IMR-90 (cell line): ENCODE results near the gene CLPSL2. TPM values are rescaled to one million over a fixed set of nuclear protein-coding genes. Genes with fewer than 3 reads are reported as not detected.

Experiments
- ATAC-seq: fragments of 200-7000 bp; cut with Tn5 transposase; 2 replicates; pipeline ENCODE4 v1.9.1; 2020; ENCODE audit warnings: low read depth, mild to moderate bottlenecking, moderate library complexity
- BruUV-seq: library from RNA; stranded (reverse); fragments of 400-500 nt; replicated peaks from 2 replicates; lab custom pipeline; 2021; lab: Mats Ljungman, UMichigan
- CTCF ChIA-PET: fragments of 300-600 bp; formaldehyde crosslinking; extraction: SDS; loops from one replicate; lab custom pipeline; 2021; ENCODE audit warnings: antibody characterized with exemption; lab: Yijun Ruan, JAX
- POLR2A ChIA-PET: fragments of 300-600 bp; sonication (Branson Sonifier 250); formaldehyde crosslinking; loops from one replicate; lab custom pipeline; 2022; ENCODE audit warnings: antibody characterized with exemption; ENCODE audit not compliant: unreplicated experiment; lab: Charles Lee
- DNase-seq: peaks from one replicate; pipeline ENCODE4 v3.0.0; 2013
- H2AFZ ChIP-seq: replicated peaks from 2 replicates; pipeline ENCODE3; 2013; ENCODE audit warnings: low read length, mild to moderate bottlenecking; ENCODE audit not compliant: poor library complexity
- H2AK5ac ChIP-seq: 2 replicates; pipeline ENCODE4 v1.6.1; 2013; ENCODE audit warnings: low read depth, low read length, inconsistent platforms
- H2AK9ac ChIP-seq: replicated peaks from 2 replicates; pipeline ENCODE3; 2013; ENCODE audit warnings: mild to moderate bottlenecking, low read depth, low read length, moderate library complexity; ENCODE audit not compliant: poor library complexity
- H2BK120ac ChIP-seq: 2 replicates; pipeline ENCODE4 v1.6.1; 2013; ENCODE audit warnings: low read depth, low read length, inconsistent platforms
- H2BK15ac ChIP-seq: 3 replicates; pipeline ENCODE4 v1.6.1; 2013; ENCODE audit warnings: low read depth, low read length, inconsistent platforms
- H2BK20ac ChIP-seq: 2 replicates; pipeline ENCODE4 v1.6.1; 2013; ENCODE audit warnings: low read depth, mild to moderate bottlenecking, inconsistent platforms, low read length, moderate library complexity
- H2BK5ac ChIP-seq: 2 replicates; pipeline ENCODE4 v1.6.1; 2013; ENCODE audit warnings: mild to moderate bottlenecking, low read depth, low read length, inconsistent platforms; ENCODE audit not compliant: poor library complexity, severe bottlenecking
- H3K14ac ChIP-seq: replicated peaks from 2 replicates; pipeline ENCODE4 v1.6.1; 2013; ENCODE audit warnings: low read depth, low read length, inconsistent platforms
- H3K18ac ChIP-seq: 2 replicates; pipeline ENCODE4 v1.6.1; 2013; ENCODE audit warnings: low read depth, low read length, control low read depth
- H3K23ac ChIP-seq: 2 replicates; pipeline ENCODE4 v1.6.1; 2013; ENCODE audit warnings: low read depth, low read length, inconsistent platforms
- H3K27ac ChIP-seq: 2 replicates; pipeline ENCODE4 v1.5.1; 2013; ENCODE audit warnings: mild to moderate bottlenecking, control low read depth, low read length; ENCODE audit not compliant: insufficient read depth
- H3K27me3 ChIP-seq: 2 replicates; pipeline ENCODE4 v1.6.1; 2013; ENCODE audit warnings: low read length; ENCODE audit not compliant: control insufficient read depth, insufficient read depth
- H3K36me3 ChIP-seq: 2 replicates; pipeline ENCODE4 v1.6.1; 2013; ENCODE audit warnings: low read length, mixed read lengths; ENCODE audit not compliant: control insufficient read depth, insufficient read depth
- H3K4ac ChIP-seq: 2 replicates; pipeline ENCODE4 v1.6.1; 2013; ENCODE audit warnings: low read depth, low read length, inconsistent platforms
- H3K4me1 ChIP-seq: 2 replicates; pipeline ENCODE4 v1.6.1; 2013; ENCODE audit warnings: low read length, mixed read lengths; ENCODE audit not compliant: control insufficient read depth, insufficient read depth
- H3K4me2 ChIP-seq: 2 replicates; pipeline ENCODE4 v1.6.1; 2013; ENCODE audit warnings: low read depth, mild to moderate bottlenecking, control low read depth, low read length, moderate library complexity
- H3K4me3 ChIP-seq: 2 replicates; pipeline ENCODE4 v1.5.1; 2013; ENCODE audit warnings: low read depth, mild to moderate bottlenecking, control low read depth, low read length, moderate library complexity; ENCODE audit not compliant: insufficient read depth
- H3K56ac ChIP-seq: 2 replicates; pipeline ENCODE4 v1.6.1; 2013; ENCODE audit warnings: low read length, inconsistent platforms; ENCODE audit not compliant: insufficient read depth; ENCODE audit errors: extremely low read depth
- H3K79me1 ChIP-seq, 2 experiments: 2 replicates each; pipeline ENCODE4 v1.6.1; 2013; ENCODE audit warnings: low read length in 2 of 2, inconsistent platforms in 1 of 2, low read depth in 1 of 2
- H3K9ac ChIP-seq: 2 replicates; pipeline ENCODE4 v1.6.1; 2013; ENCODE audit warnings: low read depth, low read length, control low read depth
- H3K9me1 ChIP-seq: 2 replicates; pipeline ENCODE4 v1.6.1; 2013; ENCODE audit warnings: low read length, inconsistent platforms; ENCODE audit not compliant: insufficient read depth
- H3K9me3 ChIP-seq: 2 replicates; pipeline ENCODE4 v1.6.1; 2013; ENCODE audit warnings: low read length; ENCODE audit not compliant: control insufficient read depth, insufficient read depth
- H4K20me1 ChIP-seq: 2 replicates; pipeline ENCODE4 v1.6.1; 2013; ENCODE audit warnings: low read length, inconsistent platforms; ENCODE audit not compliant: insufficient read depth
- H4K5ac ChIP-seq: 2 replicates; pipeline ENCODE4 v1.6.1; 2013; ENCODE audit warnings: mild to moderate bottlenecking, low read depth, low read length, control low read depth
- H4K8ac ChIP-seq, 2 experiments: 2 replicates each; pipeline ENCODE4 v1.6.1; 2013; ENCODE audit warnings: low read depth in 2 of 2, low read length in 2 of 2, control low read depth in 1 of 2, inconsistent platforms in 1 of 2
- H4K91ac ChIP-seq: 2 replicates; pipeline ENCODE4 v1.6.1; 2013; ENCODE audit warnings: low read depth, low read length, inconsistent platforms; ENCODE audit not compliant: insufficient read depth
- CEBPB ChIP-seq: IDR thresholded peaks from 2 replicates; pipeline ENCODE4 v1.6.1; 2012; ENCODE audit warnings: low read depth, low read length, improper control_type of control experiment
- MAZ ChIP-seq: IDR thresholded peaks from 2 replicates; pipeline ENCODE4 v1.6.1; 2012; ENCODE audit warnings: low read depth, mild to moderate bottlenecking, low read length, improper control_type of control experiment, moderate library complexity, borderline replicate concordance
- WGBS, 2 experiments: methylation state at CpG; one replicate each; pipeline versions ENCODE4 v1.1.5 to v1.1.7; 2013; ENCODE audit warnings: missing lambda C conversion rate in 2 of 2; ENCODE audit not compliant: insufficient read length in 1 of 2; ENCODE audit errors: extremely low coverage in 2 of 2; 5-methylcytosine and 5-hydroxymethylcytosine counted together
- dilution Hi-C: fragments of 300-500 bp; cut with HindIII; formaldehyde crosslinking; loops from one replicate; pipeline ENCODE4 v1.14.3; 2018; ENCODE audit warnings: low sequenced_read_pairs; ENCODE audit not compliant: unreplicated experiment
- in situ Hi-C: fragments of 300-500 bp; cut with MboI; formaldehyde crosslinking; loops from 3 replicates; pipeline ENCODE4 v1.14.3; 2019; ENCODE audit warnings: low sequenced_read_pairs, inconsistent platforms, mixed read lengths
- intact Hi-C: fragments of 100-400 bp; cut with micrococcal nuclease; formaldehyde crosslinking; loops from 2 replicates; pipeline ENCODE4 v1.10.0; 2022
- polyA plus RNA-seq, 3 experiments: library from polyadenylated mRNA; depleted of rRNA; stranded (reverse); fragments of >200 nt; gene quantifications; 2 replicates each; pipeline ENCODE4 v1.2.3, GENCODE V29; 2012; ENCODE audit warnings: low replicate concordance in 1 of 3
- total RNA-seq: library from RNA; depleted of rRNA; stranded (reverse); fragments of >200 nt; gene quantifications from 2 replicates; pipeline ENCODE4 v1.2.3, GENCODE V29; 2012

CLPSL2 gene
- total and polyA plus RNA-seq, 2 of the 4 experiments (the other 2 are of a cell fraction): not detected

DNA sequence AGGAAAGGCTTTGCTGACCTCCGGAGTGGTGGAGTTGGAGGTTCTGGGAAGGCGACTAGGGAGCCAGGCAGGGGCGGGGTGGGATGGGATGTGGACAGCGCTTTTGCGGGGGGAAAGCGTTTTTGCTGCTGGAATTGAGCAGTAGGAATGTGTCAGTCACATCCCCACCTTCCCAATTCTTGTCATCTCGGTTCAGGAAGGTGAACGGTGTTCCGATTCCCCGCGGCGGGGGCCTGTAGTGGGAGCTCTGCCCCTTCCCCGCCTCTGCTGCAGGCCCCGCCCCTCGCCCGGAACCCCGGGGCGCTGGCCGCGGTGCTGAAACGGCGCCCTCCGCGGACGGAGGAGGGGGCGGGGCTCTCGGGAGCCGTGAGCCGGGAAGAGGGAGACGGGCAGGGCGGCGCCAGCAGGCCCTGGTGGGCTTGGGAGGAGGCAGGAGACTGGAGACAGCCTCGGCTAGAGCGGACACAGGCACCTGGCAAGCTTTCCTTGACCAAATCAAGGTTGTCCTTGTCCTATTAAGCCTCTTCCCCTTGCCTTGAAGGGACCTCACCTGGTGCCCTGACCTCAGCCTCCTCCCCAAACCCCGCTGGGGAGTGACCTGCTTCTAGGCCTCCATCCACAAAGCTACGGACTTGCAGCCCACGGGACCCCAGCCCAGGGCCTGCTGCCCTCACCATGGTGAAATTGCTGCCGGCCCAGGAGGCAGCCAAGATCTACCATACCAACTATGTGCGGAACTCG, 28.8 kb downstream of the CLPSL2 start, which contains the start of gene LHFPL5:
TSS of gene LHFPL5 (plus strand) at position 357 of the 741 bp plus-strand sequence. CDS start at position 676, 319 bp downstream.
- Histone ChIP-seq H4K8ac (no peak within 1 kb of the TSS), H2BK120ac (no peak within 1 kb of the TSS), H3K4ac (no peak within 1 kb of the TSS), H3K4me1 (no peaks in the 10 kb centered on the region), H3K36me3 (no peaks in the 10 kb centered on the region), H2BK5ac (no peak within 1 kb of the TSS), H2AFZ (peak within 1 kb of the TSS; percentile 88), H4K91ac (no peak within 1 kb of the TSS), H2BK15ac (no peak within 1 kb of the TSS), H3K14ac (no peak within 1 kb of the TSS), H3K9me1 (no peaks in the 10 kb centered on the region), H3K4me2 (peak within 1 kb of the TSS; percentile 77), H2AK9ac (no peak within 1 kb of the TSS), H2AK5ac (no peak within 1 kb of the TSS), H4K5ac (no peak within 1 kb of the TSS), H3K9ac (no peak within 1 kb of the TSS), H3K23ac (no peak within 1 kb of the TSS), H3K9me3 (no peaks in the 10 kb centered on the region), H3K18ac (no peak within 1 kb of the TSS), H4K20me1 (no peaks in the 10 kb centered on the region), H3K56ac (no peak within 1 kb of the TSS), H3K27ac (no peak within 1 kb of the TSS), H3K4me3 (no peak within 1 kb of the TSS; the same call in 1 of the 2 replicates), H2BK20ac (no peak within 1 kb of the TSS), H3K79me1 (no peaks in the 10 kb centered on the region), H3K27me3 (peaks cover 3% of the 10 kb centered on the region)
- BruUV-seq: no TSS peak
- POLR2A ChIA-PET: no interaction called here
- peak; percentile 100 for ATAC-seq
- DNase-seq: no peak
- WGBS, 2 experiments: 75% methylated on average over 4 of the region's 40 CpGs; no CpG with 5 or more reads in 1 of the 2 experiments
- intact Hi-C loops (no loop called here), in situ Hi-C loops (no loop called here), dilution Hi-C loops (no loop called here)
- TF ChIP-seq CEBPB (no peak), MAZ (peak; percentile 90; the same call in 1 of the 2 replicates)
- CTCF ChIA-PET: no interaction called here
